GM18868 (cell line): ENCODE measurements around the gene CACNG7.
"Not testable (repeated sequence)": the region's sequence is repeated elsewhere in the genome, so short reads cannot be mapped to it uniquely, and the experiment has no call there.

Source experiments
- ATAC-seq: cut with Tn5 transposase; IDR thresholded peaks from one replicate; pipeline ENCODE4 v1.9.1; 2021; ENCODE audit warnings: mild to moderate bottlenecking, moderate library complexity; ENCODE audit not compliant: unreplicated experiment

The CACNG7 gene

DNA sequence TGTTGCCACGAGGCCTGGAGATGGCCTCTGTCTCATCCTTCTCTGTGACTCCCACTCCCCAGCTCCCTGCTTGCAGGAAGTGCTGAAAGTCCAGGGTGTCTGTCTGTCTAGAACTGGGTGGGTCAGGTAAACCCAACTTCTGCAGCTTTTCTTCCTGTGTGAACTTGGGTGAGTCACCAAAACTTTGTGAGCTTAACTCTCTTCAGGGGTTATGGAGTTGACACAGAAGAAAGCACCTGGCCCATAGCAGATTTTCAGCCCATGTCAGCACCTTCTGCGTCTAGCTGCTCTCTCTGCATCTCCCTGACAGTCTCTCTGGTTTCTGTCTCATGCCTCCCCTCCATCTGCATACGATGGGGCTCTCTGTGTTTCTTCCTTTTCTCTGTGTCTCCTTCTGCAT is 4.2 kb upstream of the CACNG7 start:
- ATAC-seq = no peak

DNA sequence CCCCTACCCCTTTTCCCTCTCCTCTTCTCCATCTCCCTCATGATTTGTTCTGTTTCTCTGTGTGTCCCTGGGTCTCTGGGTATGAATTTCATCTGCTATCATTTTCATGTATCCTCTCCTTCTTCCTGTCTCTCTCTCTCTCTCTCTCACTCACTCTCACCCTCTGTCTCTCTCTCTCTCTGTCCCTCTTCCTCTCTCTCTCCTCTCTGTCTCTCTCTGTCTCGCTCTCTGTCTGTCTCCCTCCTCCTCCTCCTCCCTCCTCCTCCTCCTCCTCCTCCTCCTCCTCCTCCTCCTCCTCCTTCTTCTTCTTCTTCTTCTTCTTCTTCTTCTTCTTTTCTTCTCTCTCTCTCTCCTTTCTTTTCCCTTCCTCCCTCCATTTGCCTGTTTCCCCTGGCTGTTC is 3.3 kb upstream of the CACNG7 start:
- ATAC-seq = no peak

DNA sequence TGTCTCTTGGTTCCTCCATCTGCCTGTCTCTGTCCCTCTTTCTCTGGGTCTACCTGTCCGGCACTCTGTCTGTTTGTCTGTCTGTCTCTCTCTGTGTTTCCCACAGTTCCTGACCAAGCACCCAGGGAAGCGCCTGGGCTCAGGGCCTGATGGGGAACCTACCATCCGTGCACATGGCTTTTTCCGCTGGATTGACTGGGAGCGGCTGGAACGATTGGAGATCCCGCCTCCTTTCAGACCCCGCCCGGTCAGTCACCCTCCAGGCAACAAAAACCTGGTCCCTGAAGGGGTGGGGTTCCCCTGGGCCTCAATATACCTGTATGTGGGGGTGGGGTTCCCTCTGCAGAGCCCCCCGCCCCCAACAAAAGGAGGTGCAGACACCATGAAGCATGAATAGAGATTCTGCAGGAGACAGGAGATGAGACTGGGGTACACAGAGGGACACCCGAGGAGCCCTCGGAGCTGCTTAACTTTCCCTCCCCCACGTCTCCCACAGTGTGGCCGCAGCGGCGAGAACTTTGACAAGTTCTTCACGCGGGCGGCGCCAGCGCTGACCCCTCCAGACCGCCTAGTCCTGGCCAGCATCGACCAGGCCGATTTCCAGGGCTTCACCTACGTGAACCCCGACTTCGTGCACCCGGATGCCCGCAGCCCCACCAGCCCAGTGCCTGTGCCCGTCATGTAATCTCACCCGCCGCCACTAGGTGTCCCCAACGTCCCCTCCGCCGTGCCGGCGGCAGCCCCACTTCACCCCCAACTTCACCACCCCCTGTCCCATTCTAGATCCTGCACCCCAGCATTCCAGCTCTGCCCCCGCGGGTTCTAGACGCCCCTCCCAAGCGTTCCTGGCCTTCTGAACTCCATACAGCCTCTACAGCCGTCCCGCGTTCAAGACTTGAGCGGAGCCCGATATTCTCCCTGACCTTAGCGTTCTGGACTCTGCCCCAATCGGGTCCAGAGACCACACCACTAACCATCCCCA is 2.6 kb upstream of the CACNG7 start:
- no peak for ATAC-seq

DNA sequence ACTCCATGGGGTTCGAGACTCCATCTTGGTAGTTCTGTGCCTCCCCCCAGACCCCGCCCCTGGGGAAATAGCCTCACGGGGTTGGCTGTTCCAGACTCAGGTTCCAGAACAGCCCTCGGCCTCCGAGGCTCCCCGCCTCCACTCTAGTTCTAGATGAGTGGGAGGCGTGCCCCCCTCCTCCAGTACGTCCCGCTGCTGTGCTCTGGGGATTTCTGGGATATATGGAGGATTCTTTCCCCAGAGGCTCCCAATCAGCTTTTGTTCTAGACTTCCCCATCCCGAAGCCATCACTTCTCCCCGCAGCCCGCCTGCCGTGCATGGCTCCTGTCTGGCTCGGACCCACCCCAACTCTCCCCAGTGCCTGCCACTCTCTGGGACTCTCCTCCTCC is 1.9 kb upstream of the CACNG7 start:
- ATAC-seq = no peak

DNA sequence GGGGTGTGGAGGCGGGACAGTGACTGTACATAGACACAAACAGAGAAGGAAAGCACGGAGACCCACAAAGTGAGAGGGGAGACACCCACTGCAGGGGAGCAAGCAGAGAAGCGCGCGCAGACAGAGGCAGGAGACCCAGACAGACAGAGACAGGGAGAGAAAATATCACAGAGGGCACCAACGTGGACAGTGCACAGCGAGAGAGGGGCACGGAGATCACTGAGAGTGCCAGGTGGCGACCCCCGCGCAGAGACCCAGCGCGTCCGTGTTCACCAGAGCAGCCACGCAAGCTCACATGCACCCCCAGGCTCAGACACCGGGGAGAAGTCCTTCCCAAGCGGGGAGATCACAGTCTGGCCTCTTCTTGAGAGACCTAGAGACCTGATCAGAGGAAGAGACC is 1.4 kb upstream of the CACNG7 start:
- no peak for ATAC-seq

DNA sequence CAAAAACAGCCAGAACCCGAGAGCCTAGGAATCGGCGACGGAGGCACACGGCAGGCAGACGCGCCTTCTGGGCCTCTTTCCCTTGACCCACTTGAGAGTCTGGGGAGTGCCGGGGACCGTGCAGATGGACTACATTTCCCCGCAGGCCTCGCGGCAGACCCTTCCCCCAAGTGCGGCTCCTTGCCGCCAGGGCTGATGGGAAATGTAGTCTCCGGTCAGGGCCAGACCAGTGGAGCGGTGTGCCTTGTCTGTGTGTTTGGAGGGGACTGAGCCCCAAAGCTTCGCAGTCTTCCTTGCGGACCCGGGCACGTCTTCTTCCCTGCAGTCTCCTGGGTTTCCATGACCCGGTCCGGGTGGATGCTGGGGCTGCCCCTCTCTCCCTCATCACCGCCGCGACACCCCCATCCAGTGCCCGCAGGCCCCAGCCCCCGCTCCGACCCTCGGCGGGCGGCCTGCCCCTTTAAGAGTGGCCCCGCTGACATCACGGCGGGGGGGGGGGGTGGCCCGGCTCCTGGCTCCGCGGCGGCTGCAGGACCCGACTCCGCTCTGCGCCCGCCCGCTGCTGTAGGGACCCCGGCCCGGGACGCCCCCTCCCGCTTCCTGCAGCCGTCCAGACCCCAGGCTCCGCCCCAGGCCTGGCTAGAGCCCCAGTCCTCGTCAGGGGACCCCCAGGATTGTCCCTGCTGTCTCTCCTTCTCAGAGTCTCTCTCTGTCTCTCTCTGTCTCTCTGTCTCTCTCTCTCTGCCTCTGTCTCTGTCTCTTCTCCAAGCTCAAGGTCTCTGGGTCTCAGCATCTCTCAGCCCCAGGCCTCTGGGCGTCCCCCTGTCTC is 758 bp upstream of the CACNG7 start:
- ATAC-seq = no peak

DNA sequence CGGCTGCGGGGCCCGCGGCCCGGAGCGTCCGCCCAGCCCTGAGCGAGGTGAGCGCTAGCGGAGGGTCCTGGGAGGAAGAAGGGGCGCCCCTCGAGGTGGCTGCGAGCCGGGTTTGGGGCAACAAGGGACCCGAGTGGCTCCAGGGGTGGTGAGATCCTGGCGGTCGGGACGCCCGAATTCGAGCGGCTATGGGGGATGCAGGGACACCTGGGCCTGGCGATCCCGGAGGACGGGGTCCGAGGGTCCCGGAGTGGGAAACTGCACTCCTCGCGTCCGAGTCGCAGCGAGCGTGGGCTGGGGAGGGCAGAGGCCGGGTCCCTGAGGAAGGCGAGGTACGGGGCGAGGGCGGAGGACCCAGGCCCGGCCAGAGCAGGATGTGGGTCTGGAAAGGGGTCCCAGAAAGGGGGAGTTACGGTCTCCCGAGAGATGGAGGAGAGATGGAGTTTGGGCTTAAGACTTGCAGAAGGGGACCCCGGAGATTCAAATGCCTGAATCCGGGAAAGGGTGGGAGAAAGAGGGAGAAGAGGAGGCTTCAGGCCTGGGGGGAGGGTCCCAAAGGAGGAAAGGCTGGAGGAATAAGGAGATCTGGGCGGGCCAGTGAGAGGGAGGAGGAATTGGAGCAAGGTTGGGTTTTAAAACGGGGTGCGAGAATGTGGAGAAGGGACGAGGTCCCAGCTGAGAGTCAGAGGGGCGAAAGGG is 542 bp downstream of the CACNG7 start:
- ATAC-seq = no peak

DNA sequence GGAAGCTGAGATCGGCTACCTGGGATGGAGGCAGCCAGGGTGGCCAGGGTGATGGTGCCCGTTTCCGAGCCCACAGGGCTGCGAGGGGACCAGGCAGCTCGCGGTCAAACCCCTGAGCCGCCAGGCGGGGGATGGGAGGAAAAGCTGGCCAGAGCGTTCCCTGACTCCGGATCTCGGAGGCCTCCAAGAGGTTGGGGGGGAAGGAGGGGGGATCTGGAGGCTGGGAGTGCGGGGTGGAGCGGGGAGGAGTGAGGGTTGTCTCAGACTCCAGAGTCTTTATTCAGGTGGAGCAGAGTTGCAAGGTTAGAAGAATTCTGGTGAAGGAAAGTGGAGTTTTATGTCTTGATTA is 1.1 kb downstream of the CACNG7 start:
- ATAC-seq = no peak

DNA sequence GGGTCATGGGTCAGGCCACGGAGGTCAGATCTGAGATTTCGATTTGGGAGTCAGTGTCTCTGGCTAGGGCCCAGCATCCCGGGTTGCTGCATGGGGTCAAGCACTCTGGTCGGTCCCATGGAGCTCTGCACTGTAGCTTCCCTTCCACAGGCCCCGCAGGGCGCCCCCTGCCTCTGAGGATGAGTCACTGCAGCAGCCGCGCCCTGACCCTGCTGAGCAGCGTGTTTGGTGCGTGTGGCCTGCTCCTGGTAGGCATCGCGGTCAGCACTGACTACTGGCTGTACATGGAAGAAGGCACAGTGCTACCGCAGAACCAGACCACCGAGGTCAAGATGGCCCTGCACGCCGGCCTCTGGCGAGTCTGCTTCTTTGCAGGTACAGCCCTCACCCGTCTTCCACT is 3.6 kb downstream of the CACNG7 start:
- ATAC-seq = no peak

DNA sequence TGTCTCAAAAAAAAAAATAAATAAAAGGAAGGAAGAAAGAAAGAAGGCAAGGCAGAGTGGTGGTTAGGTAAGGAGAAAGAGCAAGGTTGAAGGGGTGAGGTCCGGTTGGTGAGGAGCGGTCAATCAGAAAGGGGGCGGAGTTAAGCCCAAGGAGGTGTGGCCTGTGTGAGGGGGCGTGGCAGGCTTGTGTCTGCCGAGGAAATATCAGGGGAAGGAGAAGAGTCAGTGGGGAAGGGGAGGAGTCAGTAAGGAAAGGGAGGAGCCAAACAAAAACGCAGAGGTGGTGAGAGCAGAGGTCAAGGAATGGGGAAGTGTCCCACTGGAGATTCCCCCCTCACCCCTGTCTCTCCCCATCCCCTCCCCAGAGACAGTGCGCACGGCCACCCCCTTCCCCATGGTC is 5.9 kb downstream of the CACNG7 start:
- no peak for ATAC-seq

DNA sequence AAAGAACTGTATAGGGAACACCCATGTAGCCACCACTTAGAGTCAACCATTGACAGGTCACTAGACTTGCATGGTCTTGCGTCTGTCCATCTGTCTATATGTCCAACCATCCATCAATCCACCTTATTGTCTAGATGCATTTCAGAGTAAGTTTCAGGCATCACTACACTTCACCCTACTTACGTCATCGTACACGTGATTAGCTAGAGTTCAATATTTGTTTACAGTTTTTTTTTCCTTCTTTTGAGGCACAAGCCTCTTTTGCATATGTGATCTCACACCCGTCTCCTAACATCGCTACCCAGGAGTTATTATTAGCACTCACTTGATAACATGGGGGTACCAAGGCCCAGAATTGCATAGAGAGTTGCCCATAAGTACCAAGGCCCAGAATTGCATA is 6.9 kb downstream of the CACNG7 start:
- no peak for ATAC-seq

DNA sequence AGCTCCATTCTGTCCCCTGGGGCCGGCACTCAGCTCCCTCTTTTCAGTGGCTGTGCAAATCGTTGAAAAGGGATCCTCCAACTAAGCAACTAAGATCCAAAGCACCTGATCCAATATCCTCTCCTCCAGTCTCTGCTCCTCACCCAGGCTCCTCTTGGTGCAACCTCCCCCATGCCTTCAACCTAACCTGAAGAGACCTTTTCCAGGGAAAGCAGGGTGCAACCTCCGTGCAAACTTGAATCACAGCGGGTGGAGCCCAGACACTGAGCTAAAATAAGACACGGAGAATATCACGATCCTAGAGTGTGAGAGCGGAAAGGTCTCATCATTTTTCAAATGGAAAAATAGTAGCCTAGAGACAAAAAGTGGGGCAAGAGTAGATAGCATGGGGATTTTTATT is 8.3 kb downstream of the CACNG7 start:
- ATAC-seq = no peak

DNA sequence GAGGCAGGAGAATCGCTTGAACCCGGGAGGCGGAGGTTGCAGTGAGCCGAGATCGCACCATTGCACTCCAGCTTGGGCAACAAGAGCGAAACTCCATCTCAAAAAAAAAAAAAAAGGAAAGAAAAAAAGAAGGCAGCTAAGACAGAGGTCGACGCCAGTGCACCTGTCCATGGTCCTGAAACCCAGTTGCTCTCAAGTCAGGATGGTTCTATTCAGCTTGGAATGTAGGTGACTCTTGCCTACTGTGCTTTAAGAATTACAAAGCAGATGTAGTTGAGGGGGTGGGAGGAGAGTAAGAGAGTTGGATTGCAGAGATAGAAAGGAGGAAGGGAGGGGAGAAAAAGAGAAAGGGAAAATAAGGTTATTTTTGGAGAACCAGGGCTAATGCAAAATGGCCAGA is 18.7 kb downstream of the CACNG7 start:
- ATAC-seq = no peak

DNA sequence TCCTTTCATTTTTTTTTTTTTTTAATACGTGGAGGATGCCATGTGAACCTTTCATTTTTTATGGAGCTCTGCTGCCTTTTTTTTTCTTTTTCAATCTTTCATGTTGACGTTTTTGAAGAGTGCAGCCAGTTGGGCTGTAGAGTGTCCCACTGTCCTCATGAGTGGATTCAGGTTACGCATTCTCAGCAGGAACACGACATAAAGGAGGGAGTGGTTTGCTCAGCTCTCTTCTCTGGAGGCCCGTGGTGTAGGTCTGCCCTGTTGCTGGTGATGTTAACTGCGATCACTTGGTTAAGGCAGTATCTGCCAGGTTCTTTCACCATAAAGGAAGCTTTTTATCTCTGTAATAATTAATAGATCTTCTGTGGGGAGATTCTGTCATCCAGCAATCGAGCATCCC is 27.0 kb downstream of the CACNG7 start:
- no peak for ATAC-seq

DNA sequence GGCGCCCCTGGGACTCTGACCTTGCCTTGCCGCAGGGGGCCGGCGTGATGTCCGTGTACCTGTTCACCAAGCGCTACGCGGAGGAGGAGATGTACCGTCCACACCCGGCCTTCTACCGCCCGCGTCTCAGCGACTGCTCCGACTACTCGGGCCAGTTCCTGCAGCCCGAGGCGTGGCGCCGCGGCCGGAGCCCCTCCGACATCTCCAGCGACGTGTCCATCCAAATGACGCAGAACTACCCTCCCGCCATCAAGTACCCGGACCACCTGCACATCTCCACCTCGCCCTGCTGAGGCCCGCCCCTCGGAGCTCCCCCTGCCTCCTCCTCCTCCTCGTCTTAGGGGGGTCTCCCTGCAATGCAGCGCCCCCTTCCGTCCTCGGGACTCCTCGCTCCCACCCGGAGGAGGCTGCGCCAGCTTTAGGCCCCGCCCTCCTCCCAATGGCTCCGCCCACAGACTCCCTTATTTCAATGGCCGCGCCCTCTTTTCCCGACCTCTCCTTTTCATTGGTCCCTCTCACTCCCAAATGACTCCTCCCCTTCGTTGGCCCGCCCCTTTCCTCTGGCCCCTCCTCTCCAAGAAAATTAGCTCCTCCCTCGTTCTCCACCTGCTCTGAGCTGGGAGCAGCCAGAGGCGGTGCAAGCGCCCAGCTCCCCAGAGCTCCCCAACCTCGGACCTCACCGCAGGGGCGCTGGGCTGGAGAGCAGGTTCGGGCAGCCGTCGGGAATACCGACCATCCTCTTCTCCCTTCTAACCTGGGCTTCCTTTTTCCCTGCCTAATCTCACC is 33.1 kb downstream of the CACNG7 start:
- no peak for ATAC-seq

DNA sequence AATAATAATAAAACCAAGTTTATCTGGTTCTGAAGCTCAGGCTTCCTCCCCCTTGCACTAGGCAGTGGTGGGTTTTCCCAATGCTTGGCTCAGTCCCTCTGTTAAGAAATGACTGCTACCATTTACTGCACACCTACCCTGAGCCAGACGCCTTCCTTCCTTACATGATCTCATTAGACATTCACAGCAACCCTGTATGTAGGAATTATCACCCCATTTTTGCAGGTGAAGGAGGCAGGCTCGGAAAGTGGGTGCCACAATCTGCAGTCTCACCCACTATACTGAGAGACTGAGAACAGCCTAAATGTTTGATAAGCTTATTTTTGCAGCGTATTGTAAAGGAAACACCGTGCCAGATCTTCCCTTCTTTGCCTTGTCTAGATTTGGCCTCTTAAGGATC is 35.3 kb downstream of the CACNG7 start:
- ATAC-seq = no peak

DNA sequence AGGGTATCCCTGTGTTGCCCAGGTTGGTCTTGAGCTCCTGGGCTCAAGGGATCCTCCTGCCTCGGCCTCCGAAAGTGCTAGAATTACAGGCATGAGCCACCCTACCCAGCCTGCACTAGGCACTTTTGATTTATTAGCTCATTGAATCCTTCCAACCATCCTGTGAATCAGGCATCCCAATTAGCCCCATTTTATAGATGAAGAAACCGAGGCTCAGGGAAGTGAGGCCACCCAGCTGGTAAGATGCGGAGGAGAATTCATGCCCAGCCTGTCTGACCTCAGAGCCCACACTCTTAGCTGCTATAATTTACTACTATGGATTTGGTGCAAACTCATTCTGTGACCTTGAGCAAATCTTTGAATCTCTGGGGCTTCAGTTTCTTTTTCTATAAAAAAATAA is 35.9 kb downstream of the CACNG7 start:
- no peak for ATAC-seq

DNA sequence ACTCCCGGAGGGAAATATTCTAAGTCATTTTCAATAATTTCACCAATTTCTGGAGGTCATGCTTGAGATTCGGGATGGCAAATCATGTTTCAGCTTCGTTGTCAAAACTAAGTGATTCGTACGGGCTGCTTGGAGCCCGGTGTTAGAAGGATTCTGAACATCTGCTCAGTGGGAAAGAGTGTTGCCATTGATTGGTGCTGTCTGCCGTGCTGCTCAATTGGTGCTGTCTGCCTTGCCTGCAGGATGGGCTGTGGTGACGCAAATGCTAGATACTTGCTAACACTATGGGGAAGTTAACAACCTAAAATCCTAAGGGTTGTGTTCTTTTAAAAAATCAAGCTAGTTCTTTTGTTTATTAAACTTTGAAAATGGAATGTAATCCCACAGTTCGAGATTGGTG is 36.4 kb downstream of the CACNG7 start:
- no peak for ATAC-seq

DNA sequence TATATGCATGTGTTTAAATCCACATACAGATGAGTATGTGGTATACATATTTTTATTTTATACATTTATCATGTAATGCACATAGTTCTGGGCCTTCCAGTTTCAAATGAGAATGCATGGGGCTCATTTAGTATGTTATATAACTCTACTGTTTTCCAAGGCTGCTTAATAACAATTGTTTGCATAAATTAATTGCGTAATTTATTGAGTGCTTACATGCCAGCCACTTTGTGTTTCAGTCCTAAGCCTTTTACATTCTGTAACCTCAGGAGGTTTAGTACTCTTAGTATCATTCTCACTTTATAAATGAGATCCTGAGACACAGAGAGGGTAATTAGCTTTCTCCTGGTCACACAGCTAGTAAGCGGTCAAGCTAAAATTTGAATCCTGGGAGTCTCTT is 36.9 kb downstream of the CACNG7 start:
- ATAC-seq = no peak

DNA sequence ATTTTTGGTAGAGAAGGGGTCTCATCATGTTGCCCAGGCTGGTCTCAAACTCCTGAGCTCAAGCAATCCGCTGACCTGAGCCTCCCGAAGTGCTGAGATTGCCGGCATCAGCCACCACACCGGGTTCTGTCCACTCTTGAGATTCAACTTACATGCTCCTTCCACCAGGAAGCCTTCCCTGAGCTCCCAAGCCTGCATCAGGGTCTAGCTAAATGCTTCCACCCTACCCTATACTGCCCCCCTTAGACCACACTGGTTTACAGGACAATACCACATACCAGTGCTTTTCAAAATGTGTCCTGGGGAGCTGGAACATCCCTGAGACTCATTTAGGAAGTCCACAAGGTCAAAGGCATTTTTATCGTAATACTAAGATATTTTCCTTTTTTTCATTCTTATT is 38.5 kb downstream of the CACNG7 start:
- no peak for ATAC-seq

DNA sequence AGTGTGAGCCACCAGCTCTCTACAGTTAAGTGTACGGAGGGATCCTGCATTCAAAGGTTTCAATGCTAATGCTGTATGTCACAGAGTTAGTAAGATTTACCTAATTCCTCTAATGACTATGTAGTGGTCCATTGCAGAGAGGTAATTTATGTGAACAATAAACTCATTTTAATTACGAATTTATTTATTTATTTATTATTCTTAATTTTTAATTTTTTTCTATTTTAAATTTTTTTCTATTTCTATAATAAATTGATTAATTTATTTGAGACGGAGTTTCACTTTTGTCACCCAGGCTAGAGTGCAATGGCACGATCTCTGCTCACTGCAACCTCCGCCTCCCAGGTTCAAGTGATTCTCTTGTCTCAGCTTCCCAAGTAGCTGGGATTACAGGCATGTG is 39.5 kb downstream of the CACNG7 start:
- not testable (repeated sequence) for ATAC-seq
